PC-3 (cell line): Measurements from ENCODE around the gene ANK3. TPM values are rescaled to one million over a fixed set of nuclear protein-coding genes. Genes with fewer than 3 reads are reported as not detected.

ENCODE experiments used
- ATAC-seq: fragments of 200-7000 bp; cut with Tn5 transposase; 2 replicates; pipeline ENCODE4 v1.9.1; 2020; ENCODE audit warnings: mild to moderate bottlenecking, moderate library complexity
- BruUV-seq: library from RNA; stranded (reverse); fragments of 400-500 nt; replicated peaks from 2 replicates; lab custom pipeline; 2021; lab: Mats Ljungman, UMichigan
- CTCF ChIA-PET: fragments of 300-600 bp; sonication (Branson Sonifier 250); formaldehyde crosslinking; loops from one replicate; lab custom pipeline; 2022; ENCODE audit warnings: antibody characterized with exemption; lab: Charles Lee
- POLR2A ChIA-PET: fragments of 300-600 bp; sonication (Branson Sonifier 250); formaldehyde crosslinking; loops from one replicate; lab custom pipeline; 2022; ENCODE audit warnings: antibody characterized with exemption; ENCODE audit not compliant: unreplicated experiment; lab: Charles Lee
- DNase-seq: peaks from one replicate; pipeline ENCODE4 v3.0.0-alpha.2; 2015
- H2AFZ ChIP-seq: fragments of 300-600 bp; sonication (generic); 2 replicates; pipeline ENCODE4 v1.6.0; 2016; ENCODE audit warnings: antibody characterized with exemption, low read length
- H3F3A ChIP-seq: fragments of 300-600 bp; sonication (generic); one replicate; pipeline ENCODE4 v1.6.0; 2017; ENCODE audit warnings: antibody characterized with exemption, low read length, control low read depth, mild to moderate bottlenecking; ENCODE audit not compliant: unreplicated experiment
- H3K27ac ChIP-seq: fragments of 300-600 bp; sonication (generic); 2 replicates; pipeline ENCODE4 v1.5.1; 2016; ENCODE audit warnings: mild to moderate bottlenecking, low read length
- H3K27me3 ChIP-seq: fragments of 300-600 bp; sonication (generic); 2 replicates; pipeline ENCODE4 v1.6.1; 2016; ENCODE audit warnings: low read length, mixed read lengths
- H3K36me3 ChIP-seq: fragments of 300-600 bp; sonication (generic); 2 replicates; pipeline ENCODE4 v1.6.1; 2016; ENCODE audit warnings: low read depth, mixed run types, low read length, mixed read lengths
- H3K4me1 ChIP-seq: fragments of 300-600 bp; sonication (generic); 2 replicates; pipeline ENCODE4 v1.5.1; 2016; ENCODE audit warnings: low read length; ENCODE audit not compliant: insufficient read depth
- H3K4me2 ChIP-seq: fragments of 300-600 bp; sonication (generic); 2 replicates; pipeline ENCODE4 v1.6.0; 2016; ENCODE audit warnings: low read length
- H3K4me3 ChIP-seq: fragments of 300-600 bp; sonication (generic); 2 replicates; pipeline ENCODE4 v1.5.1; 2016; ENCODE audit warnings: mild to moderate bottlenecking, low read length, mixed read lengths
- H3K79me2 ChIP-seq: fragments of 300-600 bp; sonication (generic); 2 replicates; pipeline ENCODE4 v1.6.1; 2017; ENCODE audit warnings: low read length, mixed read lengths
- H3K9ac ChIP-seq: fragments of 300-600 bp; sonication (generic); 2 replicates; pipeline ENCODE4 v1.6.0; 2016; ENCODE audit warnings: mild to moderate bottlenecking, low read length
- H3K9me2 ChIP-seq: fragments of 300-600 bp; sonication (generic); replicated peaks from 2 replicates; pipeline ENCODE4 v1.6.1; 2016; ENCODE audit warnings: mixed run types, low read length, mixed read lengths
- H3K9me3 ChIP-seq: fragments of 300-600 bp; sonication (generic); 2 replicates; pipeline ENCODE4 v1.6.1; 2016; ENCODE audit warnings: low read length, mixed read lengths
- H4K20me1 ChIP-seq: fragments of 300-600 bp; sonication (generic); 2 replicates; pipeline ENCODE4 v1.6.1; 2016; ENCODE audit warnings: low read length, mixed read lengths
- EZH2 ChIP-seq: fragments of 300-600 bp; sonication (generic); IDR thresholded peaks from one replicate; pipeline ENCODE4 v1.6.1; 2017; ENCODE audit warnings: antibody characterized with exemption, mild to moderate bottlenecking, low read length; ENCODE audit not compliant: unreplicated experiment
- EZH2phosphoT487 ChIP-seq: fragments of 300-600 bp; sonication (generic); IDR thresholded peaks from 2 replicates; pipeline ENCODE4 v1.6.1; 2018; ENCODE audit warnings: mild to moderate bottlenecking, antibody characterized with exemption, low read length, borderline replicate concordance
- intact Hi-C: fragments of 100-400 bp; cut with micrococcal nuclease; formaldehyde crosslinking; loops from 2 replicates; pipeline ENCODE4 v1.9.0; 2023
- total RNA-seq: library from RNA; depleted of rRNA; stranded (reverse); fragments of >200 nt; gene quantifications from 2 replicates; pipeline ENCODE4 v1.2.3, GENCODE V29; 2014
- TF ChIP-seq, protein P1 (sequence below): fragments of 300-600 bp; sonication (generic); conservative IDR thresholded peaks from 2 replicates; pipeline ENCODE4 v1.5.1; 2017; ENCODE audit warnings: antibody characterized with exemption, low read depth, mild to moderate bottlenecking, low read length

ANK3 gene
- total RNA-seq, 1 experiment from 2014 or later = 29.5 TPM

GRCh38 chr10:60282771-60283353, 106.8 kb downstream of the ANK3 start:
- H3K79me2 ChIP-seq = no peaks in the 10 kb centered on the region
- peaks cover 46% of the 10 kb centered on the region for H3K4me1 ChIP-seq
- CTCF ChIA-PET = interaction anchor here (1.6 kb wide), 1 partner anchor 45 kb away, joined by 8 read pairs; no protein-coding TSS in a partner anchor
- POLR2A ChIA-PET = interaction anchor here (0.6 kb wide), 1 partner anchor 55 kb away, joined by 4 read pairs; no protein-coding TSS in a partner anchor
- H3K9ac ChIP-seq = peak overlapping the region; percentile 77
- no peaks in the 10 kb centered on the region for H3K27me3 ChIP-seq
- H3K4me2 ChIP-seq = peak overlapping the region; percentile 79
- ATAC-seq (peak; percentile 88), DNase-seq (peak; percentile 99)
- no peaks in the 10 kb centered on the region for H3K9me3 ChIP-seq
- peak overlapping the region; percentile 55 for H3K4me3 ChIP-seq
- peak overlapping the region; percentile 93 for H3K27ac ChIP-seq
- TF ChIP-seq, protein P1, sequence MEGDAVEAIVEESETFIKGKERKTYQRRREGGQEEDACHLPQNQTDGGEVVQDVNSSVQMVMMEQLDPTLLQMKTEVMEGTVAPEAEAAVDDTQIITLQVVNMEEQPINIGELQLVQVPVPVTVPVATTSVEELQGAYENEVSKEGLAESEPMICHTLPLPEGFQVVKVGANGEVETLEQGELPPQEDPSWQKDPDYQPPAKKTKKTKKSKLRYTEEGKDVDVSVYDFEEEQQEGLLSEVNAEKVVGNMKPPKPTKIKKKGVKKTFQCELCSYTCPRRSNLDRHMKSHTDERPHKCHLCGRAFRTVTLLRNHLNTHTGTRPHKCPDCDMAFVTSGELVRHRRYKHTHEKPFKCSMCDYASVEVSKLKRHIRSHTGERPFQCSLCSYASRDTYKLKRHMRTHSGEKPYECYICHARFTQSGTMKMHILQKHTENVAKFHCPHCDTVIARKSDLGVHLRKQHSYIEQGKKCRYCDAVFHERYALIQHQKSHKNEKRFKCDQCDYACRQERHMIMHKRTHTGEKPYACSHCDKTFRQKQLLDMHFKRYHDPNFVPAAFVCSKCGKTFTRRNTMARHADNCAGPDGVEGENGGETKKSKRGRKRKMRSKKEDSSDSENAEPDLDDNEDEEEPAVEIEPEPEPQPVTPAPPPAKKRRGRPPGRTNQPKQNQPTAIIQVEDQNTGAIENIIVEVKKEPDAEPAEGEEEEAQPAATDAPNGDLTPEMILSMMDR = no peak
- no peak for TF ChIP-seq EZH2
- TF ChIP-seq EZH2phosphoT487 = no peak
- no peaks in the 10 kb centered on the region for H3K9me2 ChIP-seq
- H3K36me3 ChIP-seq = 0 out of 2 replicates have a peak, but pooled peaks cover 3% of the 10 kb centered on the region
- no peaks in the 10 kb centered on the region for H4K20me1 ChIP-seq
- no peak overlapping the region for H2AFZ ChIP-seq
- intact Hi-C loops = loop anchor here (1.0 to 2.0 kb wide), 7 partner anchors 30 to 151 kb away; no protein-coding TSS in a partner anchor
- BruUV-seq = no TSS peak
- peaks cover 16% of the 10 kb centered on the region for H3F3A ChIP-seq

DNA sequence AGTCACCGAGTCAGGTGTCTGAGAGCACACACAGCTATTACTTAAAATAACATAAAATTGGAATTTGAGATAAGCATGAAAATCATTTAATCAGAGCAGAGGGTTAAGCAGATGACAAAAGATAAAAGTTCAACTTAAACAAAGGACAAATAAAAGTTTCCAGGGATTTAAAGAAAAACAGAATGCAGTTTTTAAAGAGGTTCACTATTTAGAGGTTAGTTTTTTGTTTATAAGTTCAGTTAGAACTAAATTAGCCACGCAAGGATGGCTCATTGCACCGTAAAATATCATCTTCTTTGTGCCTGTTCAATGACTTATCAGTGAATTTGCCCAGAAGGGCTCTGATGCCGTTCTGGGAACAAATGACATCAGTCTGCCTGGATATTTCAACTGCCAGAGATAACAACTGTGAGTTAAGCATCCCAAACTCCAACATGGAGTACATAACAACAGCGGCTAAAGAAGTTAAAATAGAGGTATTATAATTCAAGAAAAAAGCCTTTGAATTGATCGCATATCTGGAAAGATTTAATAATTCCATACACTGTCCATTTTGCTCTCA, 107.8 kb downstream of the ANK3 start:
- no TSS peak for BruUV-seq
- 0 out of 2 replicates have a peak, but pooled peaks cover 3% of the 10 kb centered on the region for H3K36me3 ChIP-seq
- CTCF ChIA-PET = no interaction called here
- intact Hi-C loops = loop anchor here (2.0 kb wide), 1 partner anchor 93 kb away; no protein-coding TSS in a partner anchor
- peak overlapping the region; percentile 79 for H3K4me2 ChIP-seq
- POLR2A ChIA-PET = no interaction called here
- no peak overlapping the region for H2AFZ ChIP-seq
- TF ChIP-seq, protein P1 = no peak
- TF ChIP-seq EZH2phosphoT487 = no peak
- TF ChIP-seq EZH2 = no peak
- H3K27me3 ChIP-seq = no peaks in the 10 kb centered on the region
- ATAC-seq (peak; percentile 3; the same call in 1 of the 2 replicates), DNase-seq (peak; percentile 69)
- H3K9ac ChIP-seq = peak overlapping the region; percentile 42
- no peaks in the 10 kb centered on the region for H3K9me3 ChIP-seq
- H3K79me2 ChIP-seq = no peaks in the 10 kb centered on the region
- H3K27ac ChIP-seq = peak overlapping the region; percentile 93
- peaks cover 46% of the 10 kb centered on the region for H3K4me1 ChIP-seq
- H3F3A ChIP-seq = peaks cover 16% of the 10 kb centered on the region
- H3K9me2 ChIP-seq = no peaks in the 10 kb centered on the region
- peak overlapping the region; percentile 47 for H3K4me3 ChIP-seq
- no peaks in the 10 kb centered on the region for H4K20me1 ChIP-seq

DNA sequence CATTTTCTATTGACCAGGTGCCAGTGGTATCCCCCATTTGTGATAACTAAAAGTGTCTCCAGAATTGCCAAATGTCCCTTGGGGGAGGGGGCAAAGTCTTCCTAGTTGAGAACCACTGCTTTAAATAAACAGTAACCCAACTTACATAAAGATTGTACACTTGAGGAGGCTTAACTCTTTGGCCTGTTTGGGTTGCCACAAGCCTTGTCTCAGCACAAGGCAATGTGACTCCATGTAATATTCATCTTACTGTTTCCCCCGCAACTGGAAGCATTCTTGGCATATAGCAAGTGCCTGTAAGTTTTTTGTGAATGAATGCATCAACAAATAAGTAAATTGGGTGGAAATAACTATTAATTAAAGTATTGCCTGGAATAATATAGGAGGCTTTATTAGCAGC, 108.3 kb downstream of the ANK3 start:
- no peaks in the 10 kb centered on the region for H3K9me2 ChIP-seq
- no peaks in the 10 kb centered on the region for H3K27me3 ChIP-seq
- H3K27ac ChIP-seq = peak overlapping the region; percentile 93
- H2AFZ ChIP-seq = no peak overlapping the region
- no TSS peak for BruUV-seq
- H3K9ac ChIP-seq = peak overlapping the region; percentile 42
- H3K4me2 ChIP-seq = peak overlapping the region; percentile 79
- intact Hi-C loops = no loop called here
- no peaks in the 10 kb centered on the region for H3K79me2 ChIP-seq
- H3K9me3 ChIP-seq = no peaks in the 10 kb centered on the region
- peaks cover 16% of the 10 kb centered on the region for H3F3A ChIP-seq
- H3K4me1 ChIP-seq = peaks cover 46% of the 10 kb centered on the region
- no peaks in the 10 kb centered on the region for H4K20me1 ChIP-seq
- ChIA-PET CTCF (no interaction called here), POLR2A (no interaction called here)
- DNase-seq = peak; percentile 94
- peak; percentile 45 for ATAC-seq
- TF ChIP-seq EZH2phosphoT487 = no peak
- TF ChIP-seq EZH2 = no peak
- TF ChIP-seq, protein P1 = no peak
- H3K4me3 ChIP-seq = peak overlapping the region; percentile 47
- H3K36me3 ChIP-seq = 0 out of 2 replicates have a peak, but pooled peaks cover 3% of the 10 kb centered on the region
